Skin epidermis (tissue), 12 donors: ENCODE measurements around the gene SSBP3.
A peak's percentile ranks its signal among the peaks of the same experiment; 100 is the strongest.
"Not testable (repeated sequence)": the region's sequence is repeated elsewhere in the genome, so short reads cannot be mapped to it uniquely, and the experiment has no call there.

Experiments used
- H3K27ac ChIP-seq, 21 experiments: fragments of 200-600 bp; sonication (generic) in 11 of 21; one replicate each; pipeline ENCODE4 v1.5.0; 2020; ENCODE audit warnings: mild to moderate bottlenecking in 3 of 21, inconsistent platforms in 2 of 21, moderate library complexity in 2 of 21
- H3K4me3 ChIP-seq, 7 experiments: fragments of 200-600 bp; sonication (generic) in 2 of 7; one replicate each; pipeline ENCODE4 v1.5.0; 2020; ENCODE audit warnings: inconsistent platforms in 2 of 7, mild to moderate bottlenecking in 2 of 7, moderate library complexity in 1 of 7

The SSBP3 gene

GRCh38 chr1:54244655-54245054 lies 161.5 kb downstream of the SSBP3 start:
- Histone ChIP-seq H3K27ac (no peak overlapping the region), H3K4me3 (no peak overlapping the region)

- H3K4me3 ChIP-seq = no peak overlapping the region
Measured at GRCh38 chr1:54243022-54243421, 163.2 kb downstream of the SSBP3 start.

GRCh38 chr1:54241364-54241763 lies 164.8 kb downstream of the SSBP3 start:
- H3K4me3 ChIP-seq = no peak overlapping the region

More at GRCh38 chr1:54243022-54243421, 163.2 kb downstream of the SSBP3 start:
- no peak overlapping the region for H3K27ac ChIP-seq

GRCh38 chr1:54240741-54241335 lies 165.4 kb downstream of the SSBP3 start:
- Histone ChIP-seq H3K4me3 (no peak overlapping the region), H3K27ac (no peak overlapping the region)

More at GRCh38 chr1:54241364-54241763, 164.8 kb downstream of the SSBP3 start:
- peak overlapping the region in 1 of 21 experiments; percentile 19 for H3K27ac ChIP-seq

- no peak overlapping the region for H3K27ac ChIP-seq
- no peak overlapping the region for H3K4me3 ChIP-seq
Measured at GRCh38 chr1:54239631-54240031, 166.6 kb downstream of the SSBP3 start.

- Histone ChIP-seq H3K27ac (peak overlapping the region in 2 of 21 experiments; percentile 26 to 38), H3K4me3 (no peak overlapping the region)
Measured at GRCh38 chr1:54239035-54239383, 167.2 kb downstream of the SSBP3 start.

- peak overlapping the region in 2 of 21 experiments; percentile 26 to 38 for H3K27ac ChIP-seq
Measured at GRCh38 chr1:54238353-54239034, 167.7 kb downstream of the SSBP3 start.

GRCh38 chr1:54237586-54237985 lies 168.6 kb downstream of the SSBP3 start:
- H3K27ac ChIP-seq = no peak overlapping the region
- H3K4me3 ChIP-seq = no peak overlapping the region

More at GRCh38 chr1:54238353-54239034, 167.7 kb downstream of the SSBP3 start:
- no peak overlapping the region for H3K4me3 ChIP-seq

- H3K4me3 ChIP-seq = no peak overlapping the region
- no peak overlapping the region for H3K27ac ChIP-seq
Measured at GRCh38 chr1:54234284-54234683, 171.9 kb downstream of the SSBP3 start.

GRCh38 chr1:54233196-54233595 lies 173.0 kb downstream of the SSBP3 start:
- H3K27ac ChIP-seq, H3K4me3 ChIP-seq: not testable (repeated sequence)

GRCh38 chr1:54230507-54231339 lies 175.5 kb downstream of the SSBP3 start:
- Histone ChIP-seq H3K4me3 (no peak overlapping the region), H3K27ac (peak overlapping the region in 2 of 21 experiments; percentile 1 to 39)

GRCh38 chr1:54229281-54229891 lies 176.8 kb downstream of the SSBP3 start:
- Histone ChIP-seq H3K27ac (peak overlapping the region in 6 of 21 experiments; percentile 32 to 75 (median 39)), H3K4me3 (no peak overlapping the region)

GRCh38 chr1:54228638-54229079 lies 177.5 kb downstream of the SSBP3 start:
- peak overlapping the region in 8 of 21 experiments; percentile 3 to 75 (median 36) for H3K27ac ChIP-seq
- no peak overlapping the region for H3K4me3 ChIP-seq

GRCh38 chr1:54227891-54228310 lies 178.3 kb downstream of the SSBP3 start:
- peak overlapping the region in 6 of 21 experiments; percentile 3 to 54 (median 40) for H3K27ac ChIP-seq
- H3K4me3 ChIP-seq = no peak overlapping the region

- H3K4me3 ChIP-seq = no peak overlapping the region
- H3K27ac ChIP-seq = peak overlapping the region in 5 of 21 experiments; percentile 4 to 54 (median 44)
Measured at GRCh38 chr1:54227091-54227602, 179.0 kb downstream of the SSBP3 start.

- H3K4me3 ChIP-seq = no peak overlapping the region
- H3K27ac ChIP-seq = no peak overlapping the region
Measured at GRCh38 chr1:54225986-54226559, 180.1 kb downstream of the SSBP3 start.

GRCh38 chr1:54225378-54225777 lies 180.8 kb downstream of the SSBP3 start:
- no peak overlapping the region for H3K27ac ChIP-seq
- no peak overlapping the region for H3K4me3 ChIP-seq

- no peak overlapping the region for H3K4me3 ChIP-seq
- peak overlapping the region in 1 of 21 experiments; percentile 37 for H3K27ac ChIP-seq
Measured at GRCh38 chr1:54224233-54224632, 182.0 kb downstream of the SSBP3 start.
